ENCODE measurements around the gene RELT.

Gene RELT, protein sequence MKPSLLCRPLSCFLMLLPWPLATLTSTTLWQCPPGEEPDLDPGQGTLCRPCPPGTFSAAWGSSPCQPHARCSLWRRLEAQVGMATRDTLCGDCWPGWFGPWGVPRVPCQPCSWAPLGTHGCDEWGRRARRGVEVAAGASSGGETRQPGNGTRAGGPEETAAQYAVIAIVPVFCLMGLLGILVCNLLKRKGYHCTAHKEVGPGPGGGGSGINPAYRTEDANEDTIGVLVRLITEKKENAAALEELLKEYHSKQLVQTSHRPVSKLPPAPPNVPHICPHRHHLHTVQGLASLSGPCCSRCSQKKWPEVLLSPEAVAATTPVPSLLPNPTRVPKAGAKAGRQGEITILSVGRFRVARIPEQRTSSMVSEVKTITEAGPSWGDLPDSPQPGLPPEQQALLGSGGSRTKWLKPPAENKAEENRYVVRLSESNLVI

DNA sequence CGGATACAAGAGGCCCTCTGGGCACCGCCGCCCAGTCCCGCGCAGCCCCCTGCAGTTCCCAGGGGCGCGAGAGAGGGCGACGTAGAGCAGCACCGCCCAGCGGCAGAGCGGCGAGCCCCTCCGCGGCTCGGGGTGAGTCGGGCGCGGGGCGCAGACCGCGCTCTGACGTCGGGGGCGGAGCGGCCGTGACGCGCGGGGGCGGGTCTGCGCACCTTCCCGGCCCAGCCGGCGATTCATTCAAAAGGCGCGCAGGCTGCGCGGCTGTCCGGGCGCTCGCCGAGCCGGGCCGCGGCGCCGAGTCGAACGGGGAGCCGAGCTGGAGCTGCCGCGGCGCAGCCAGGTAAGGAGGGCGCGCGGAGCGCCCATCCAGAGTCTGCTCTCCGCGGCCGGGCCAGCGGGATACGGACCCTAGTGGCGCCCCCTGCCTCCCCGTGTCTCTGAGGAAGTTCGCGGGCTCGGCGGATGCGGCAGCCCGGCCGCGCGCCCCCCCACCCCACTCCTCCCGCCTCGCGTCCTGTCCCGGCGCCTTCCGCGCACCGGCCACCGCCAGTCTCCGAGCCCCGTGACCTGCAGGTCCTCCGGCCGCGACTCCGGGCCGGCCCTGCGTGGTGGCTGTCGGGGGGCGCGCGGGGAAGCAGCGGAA is at the start of gene RELT:
Gene RELT, plus strand, starts transcription at position 240 of the 643 bp plus-strand sequence. CDS start 12,738 bp downstream, outside the sequence.
- peak; percentile 87 to 95 (median 89) for DNase-seq (ENCODE audit: low read depth in 2 of 3, low spot score in 1 of 3)

DNA sequence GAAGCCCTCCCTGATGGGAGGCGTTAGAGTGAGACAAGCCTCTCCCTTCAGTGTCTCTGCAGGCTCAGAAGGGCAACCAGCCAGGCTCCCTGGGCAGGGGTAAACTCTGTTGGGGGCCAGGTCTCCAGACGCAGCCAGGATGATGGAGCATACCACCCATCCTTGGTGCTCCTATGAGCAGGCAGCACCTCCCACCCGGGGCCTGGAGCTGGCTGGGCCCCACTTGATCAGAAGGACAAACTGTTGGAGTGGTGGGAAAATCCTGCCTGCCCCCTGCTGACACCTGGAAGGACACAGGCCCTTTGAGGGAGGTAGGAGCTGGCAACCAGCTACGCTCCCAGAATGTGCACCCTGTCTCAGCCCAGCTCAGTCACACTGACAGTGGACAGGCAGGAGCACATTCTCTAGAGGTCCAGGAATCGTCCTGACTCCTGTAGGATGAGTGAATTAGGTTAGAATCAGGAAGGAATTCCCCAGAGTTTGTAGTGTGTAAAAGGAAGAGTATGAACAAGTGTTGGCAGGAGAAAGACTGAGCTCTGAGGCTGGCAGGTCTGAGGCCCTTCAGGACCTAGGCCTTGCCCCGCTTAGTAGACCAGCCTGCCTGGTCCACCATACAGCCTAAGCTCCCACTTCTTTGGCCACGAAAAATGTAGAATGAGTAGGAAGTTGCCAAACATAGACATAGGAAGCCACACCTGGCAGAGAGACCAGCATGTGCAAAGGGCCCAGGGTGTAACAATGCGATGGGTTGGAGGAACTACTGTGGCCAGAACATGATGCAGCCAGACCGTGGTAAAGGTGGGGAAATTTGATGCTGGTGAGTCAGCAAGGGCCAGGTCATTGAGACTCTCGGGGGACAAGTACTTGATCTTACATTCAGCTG is 49.0 kb upstream of the RELT start:
- no peak for DNase-seq (ENCODE audit: low read depth in 2 of 3, low spot score in 1 of 3)

DNA sequence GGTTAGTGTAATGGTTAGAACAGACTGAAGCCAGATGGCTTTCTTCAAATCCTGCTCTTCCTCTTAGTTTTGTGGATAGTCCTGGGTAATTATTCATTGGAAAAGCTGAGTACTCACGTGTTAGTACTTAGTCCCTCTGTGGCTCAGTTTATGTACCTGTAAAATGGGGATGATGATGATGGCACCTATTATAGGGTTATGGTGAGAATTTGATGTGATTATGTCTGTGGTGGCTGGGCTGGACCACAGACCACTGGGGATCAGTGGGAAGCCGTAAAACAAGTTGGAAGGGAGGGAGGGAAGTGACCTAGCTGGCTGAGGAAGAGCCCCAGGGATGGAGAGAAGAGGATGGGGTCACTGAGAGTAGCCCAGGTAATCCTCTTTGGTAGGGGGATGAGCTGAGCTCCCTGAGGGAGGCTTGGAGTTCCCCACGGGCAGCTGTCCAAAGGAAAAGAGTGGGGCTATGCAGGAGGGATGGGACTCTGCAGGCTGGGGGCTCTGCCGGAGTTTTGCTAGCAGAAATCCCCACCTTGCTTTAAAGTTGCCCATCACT is 48.3 kb upstream of the RELT start:
- DNase-seq (ENCODE audit: low read depth in 2 of 3, low spot score in 1 of 3) = no peak

DNA sequence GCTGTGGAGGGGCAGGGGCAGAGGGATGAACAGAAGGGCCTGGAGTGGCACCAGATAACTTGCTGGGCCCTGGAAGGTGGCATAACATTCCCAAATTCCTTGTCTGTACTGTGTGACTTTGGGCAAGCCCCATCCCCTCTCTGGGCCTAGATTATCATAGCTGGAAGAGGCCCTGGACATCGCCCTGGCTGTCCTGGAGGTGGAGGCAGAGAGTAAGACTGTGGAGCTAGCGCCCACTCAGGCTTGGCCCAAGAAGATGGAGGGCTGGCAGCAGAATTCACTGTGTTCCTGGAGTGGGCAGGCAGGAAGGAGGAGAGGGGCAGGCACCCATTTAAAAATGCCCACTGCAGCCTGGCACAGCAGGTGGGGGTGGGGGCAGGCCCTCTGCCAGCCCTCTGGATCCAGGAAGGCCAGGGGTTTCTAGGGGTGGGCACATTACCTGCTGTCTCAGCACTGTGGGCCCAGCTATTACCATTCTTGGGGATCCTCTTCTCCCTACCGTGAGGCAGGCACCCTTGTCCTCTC is 45.6 kb upstream of the RELT start:
- no peak for DNase-seq (ENCODE audit: low read depth in 2 of 3, low spot score in 1 of 3)

DNA sequence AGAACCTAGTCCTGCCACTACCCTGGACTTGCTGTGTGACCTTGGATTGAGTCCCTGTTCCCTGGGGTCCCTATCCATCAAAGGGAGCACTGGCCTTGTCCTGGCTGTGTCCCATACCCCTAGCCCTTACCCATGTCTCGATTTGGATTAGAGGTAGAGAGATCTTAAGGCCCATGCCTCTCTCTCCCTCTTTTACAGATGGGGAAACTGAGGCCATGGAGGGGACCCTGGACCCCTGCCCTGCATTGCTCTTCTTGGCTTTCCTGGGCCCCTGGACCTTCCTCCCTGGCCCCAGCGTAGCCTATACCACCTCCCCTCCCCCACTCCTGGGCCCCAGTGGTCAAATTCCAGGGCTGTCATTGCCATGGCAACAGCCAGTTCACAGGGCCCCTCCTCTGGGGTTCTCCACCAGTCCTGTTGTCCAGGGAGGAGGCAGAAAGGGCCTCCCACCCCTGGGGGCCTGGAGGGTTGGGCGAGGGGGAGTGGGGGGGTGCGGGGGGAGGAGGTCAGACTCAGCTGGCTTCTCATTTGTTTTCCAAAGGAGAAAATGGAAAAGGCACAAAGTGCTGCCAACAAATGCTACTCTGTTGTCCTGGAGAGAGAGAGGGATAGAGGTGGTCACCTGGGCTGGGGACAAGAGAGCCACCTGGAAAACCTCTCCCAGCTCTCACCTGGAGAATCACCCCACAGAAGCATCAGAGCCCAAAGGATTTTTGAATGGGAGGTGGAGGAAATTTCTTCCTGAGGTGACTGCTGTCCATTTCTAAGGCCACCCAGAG is 44.9 kb upstream of the RELT start:
- DNase-seq (ENCODE audit: low read depth in 2 of 3, low spot score in 1 of 3) = no peak

DNA sequence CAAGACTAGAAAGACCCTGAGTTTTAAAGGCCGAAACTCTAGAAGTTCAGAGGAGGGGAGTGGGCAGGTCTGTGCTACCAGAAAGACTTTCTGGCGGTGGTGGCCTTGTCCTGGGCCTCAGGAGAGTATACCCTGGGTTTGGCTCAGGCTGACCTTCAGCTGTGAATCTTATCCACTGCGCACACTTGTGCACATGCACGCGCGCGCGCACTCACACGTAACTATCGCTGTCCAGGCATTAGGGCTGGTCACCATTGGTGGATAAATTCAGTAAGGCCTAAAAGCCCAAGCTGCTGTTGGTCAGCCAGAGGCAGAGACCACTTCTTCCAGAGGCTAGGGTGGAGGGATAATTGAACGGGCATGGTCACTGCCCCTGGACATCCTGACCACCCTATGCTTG is 43.0 kb upstream of the RELT start:
- no peak for DNase-seq (ENCODE audit: low read depth in 2 of 3, low spot score in 1 of 3)

DNA sequence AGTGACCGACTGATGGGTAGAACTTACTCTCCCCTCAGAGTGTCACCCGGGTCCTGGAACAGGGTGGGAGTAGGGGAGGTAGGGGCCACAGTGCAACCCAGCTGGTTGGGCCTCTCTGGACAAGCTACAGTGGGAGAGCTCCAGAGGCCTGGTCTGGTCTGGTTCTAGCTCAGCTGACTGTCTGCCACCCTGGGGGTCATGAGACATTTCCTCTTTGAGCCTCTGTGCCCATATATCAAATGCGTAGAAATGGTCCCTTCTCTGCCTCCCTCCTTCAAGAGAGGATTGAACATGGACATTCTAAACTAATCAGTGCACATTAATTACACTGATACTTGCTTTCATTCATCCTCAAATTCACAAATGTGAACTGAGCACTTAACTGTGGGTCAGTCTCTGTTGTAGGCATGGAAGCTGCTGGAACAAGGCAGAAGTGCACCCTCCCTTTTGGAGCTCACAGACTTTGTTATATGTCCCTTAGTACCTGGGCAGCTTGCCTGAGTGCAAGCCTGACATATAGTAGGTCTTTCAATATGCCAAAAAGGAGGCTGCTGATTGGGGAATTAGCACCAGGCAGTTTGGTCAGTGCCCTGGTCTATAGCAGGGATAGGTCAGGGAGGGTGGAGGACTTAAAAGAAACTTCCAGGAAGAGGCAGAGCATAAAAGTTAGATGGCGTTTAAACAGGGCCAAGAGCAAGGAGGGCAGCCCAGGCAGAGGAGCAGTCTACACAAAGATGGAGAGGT is 42.4 kb upstream of the RELT start:
- no peak for DNase-seq (ENCODE audit: low read depth in 2 of 3, low spot score in 1 of 3)

DNA sequence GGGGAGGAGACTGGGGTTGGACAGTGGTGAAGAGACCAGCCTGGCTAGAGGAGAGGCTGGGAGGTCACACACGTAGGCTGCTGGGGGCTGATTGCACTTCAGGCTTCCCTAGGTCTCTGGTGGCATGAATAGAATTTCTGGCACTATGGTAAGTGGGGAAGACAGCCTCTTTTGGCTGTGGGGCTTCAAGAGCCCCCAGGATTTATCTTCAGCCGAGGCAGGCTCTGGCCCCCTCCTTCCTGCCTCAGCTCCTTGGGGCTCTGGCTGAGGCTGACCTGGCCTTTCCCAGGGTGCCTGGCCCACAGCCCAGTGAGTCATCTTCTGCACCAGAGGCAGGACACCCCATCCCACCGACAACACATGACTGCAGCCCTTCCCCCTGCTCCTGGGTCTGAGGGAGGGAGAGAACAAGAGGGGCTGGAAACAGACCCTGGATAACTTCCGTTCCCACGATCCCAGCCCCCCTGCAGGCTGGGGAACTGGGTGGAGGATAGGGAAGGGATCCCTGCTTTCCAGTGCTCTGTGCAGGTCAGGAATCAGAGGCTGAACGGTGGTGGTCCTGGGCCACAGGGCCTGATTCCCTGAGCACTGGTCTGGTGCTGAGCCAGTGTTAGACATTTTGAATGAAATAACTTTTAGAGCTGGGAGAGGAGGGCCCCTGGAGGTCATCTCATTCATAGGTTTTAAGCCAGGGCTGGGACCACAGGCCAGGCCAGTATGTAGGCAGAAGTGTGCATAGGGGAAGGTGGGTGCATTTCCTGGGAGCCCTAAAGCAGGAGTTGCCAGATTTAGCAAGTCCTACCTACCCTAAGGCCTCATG is 41.6 kb upstream of the RELT start:
- no peak for DNase-seq (ENCODE audit: low read depth in 2 of 3, low spot score in 1 of 3)

DNA sequence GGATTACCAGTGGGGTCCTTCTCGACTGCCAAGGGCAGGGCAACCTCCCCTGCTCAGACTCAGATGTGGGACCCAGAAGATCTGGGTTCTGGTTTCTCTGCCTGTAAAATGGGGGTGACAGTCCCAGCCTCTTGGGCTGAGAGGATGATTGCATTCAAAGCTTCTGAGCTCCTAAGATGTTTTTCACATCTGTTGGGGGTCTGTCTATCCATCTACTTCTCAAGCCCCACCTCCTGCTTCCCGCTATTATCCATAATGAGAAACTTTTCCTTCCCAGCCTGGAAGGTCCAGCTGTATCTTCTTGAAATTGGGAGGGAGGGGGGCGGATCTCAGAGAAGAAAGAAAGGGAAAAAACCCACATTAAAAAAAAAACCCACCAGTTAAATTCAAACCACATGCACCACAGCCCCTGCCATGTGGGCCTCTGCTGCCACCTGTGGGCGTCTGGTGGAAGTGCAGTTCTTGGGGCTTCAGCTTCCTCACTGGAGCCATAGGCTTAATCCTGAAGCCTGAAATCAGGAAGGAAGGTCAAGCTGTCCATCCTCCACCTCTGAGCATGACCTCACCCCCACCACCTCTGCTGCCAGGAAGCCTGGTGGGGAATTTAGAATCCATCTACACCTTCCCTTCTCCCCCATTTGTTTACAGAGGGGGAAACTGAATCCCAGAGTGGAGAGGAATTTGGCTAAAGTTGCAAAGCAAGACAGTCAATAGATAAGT is 40.8 kb upstream of the RELT start:
- DNase-seq (ENCODE audit: low read depth in 2 of 3, low spot score in 1 of 3) = peak; percentile 64 to 79 (median 66)

DNA sequence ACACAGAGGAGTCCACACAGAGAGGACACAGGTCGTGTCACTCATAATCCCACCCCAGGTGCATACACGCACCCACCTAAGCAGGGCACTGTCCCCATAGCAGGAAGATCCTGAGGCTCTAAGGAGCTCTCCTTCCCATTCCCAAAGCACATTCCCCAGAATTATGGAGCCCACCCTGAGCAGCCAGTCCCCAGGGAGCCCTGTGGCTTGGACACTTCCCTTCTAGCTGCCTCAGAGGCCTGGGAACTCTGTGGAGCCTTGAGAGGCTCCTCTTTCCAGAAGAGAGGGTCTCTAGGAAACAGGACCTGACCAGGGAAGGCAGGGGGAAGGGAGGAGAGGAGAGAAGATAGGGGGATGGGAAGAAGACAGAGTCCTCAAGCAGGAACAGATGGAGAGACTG is 38.4 kb upstream of the RELT start:
- no peak for DNase-seq (ENCODE audit: low read depth in 2 of 3, low spot score in 1 of 3)

DNA sequence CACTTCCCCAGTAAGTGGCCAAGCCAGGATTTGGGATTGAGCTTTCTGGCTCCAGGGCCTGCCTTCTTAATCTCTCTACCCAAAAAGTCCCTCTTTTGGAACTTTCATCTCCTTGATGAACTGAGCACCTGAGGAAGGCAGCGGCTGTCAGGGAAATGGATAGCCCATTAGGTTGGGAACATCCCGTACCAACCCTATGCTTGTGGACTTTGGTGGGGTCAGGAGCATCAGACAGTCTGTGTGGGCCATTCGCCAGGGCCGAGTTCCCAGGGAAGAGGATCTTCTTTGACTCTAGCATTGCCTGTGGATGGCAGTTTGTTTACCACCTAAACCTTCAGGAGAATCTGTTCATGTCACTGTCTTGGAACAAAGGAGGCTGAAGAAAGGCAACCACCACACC is 37.9 kb upstream of the RELT start:
- no peak for DNase-seq (ENCODE audit: low read depth in 2 of 3, low spot score in 1 of 3)

DNA sequence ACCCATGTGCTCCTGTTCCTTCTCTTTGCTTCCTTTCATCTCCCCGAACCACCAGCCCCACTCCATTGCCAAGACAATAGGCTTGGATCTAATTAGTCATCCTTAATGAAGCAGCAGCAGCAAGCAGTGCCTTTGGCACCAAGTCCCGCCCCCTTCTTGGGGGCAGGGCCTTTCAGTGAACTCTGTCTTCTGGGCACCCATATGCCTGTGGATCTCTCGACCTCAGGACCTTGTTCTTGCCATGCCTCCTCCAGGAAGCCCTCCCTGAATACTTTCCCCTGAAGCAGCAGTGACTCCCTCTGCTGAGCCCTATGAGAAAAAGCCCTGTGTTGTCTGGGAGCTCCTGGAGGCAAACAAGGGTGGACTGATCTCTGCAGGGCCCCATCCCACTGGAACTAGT is 36.0 kb upstream of the RELT start:
- DNase-seq (ENCODE audit: low read depth in 2 of 3, low spot score in 1 of 3) = no peak

DNA sequence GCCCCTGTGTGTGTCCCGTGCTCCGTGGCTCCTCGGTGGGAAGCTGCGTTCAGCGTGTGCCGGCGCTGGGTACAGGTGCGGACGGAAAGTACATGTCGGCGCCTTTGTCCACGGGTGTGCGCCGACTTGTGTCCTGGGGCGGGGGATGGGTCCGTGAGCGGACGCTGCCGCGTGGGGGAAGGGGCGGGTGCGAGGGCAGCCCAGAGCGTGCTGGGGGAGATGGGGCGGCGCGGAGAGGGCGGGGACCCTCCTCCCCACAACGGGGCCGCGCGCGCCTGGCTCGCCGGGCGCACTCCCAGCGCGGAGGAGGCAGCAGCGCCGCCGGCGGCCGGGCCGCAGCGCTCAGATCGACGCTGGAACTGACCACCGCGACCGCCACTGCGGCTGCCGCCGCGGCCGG is 33.6 kb upstream of the RELT start:
- DNase-seq (ENCODE audit: low read depth in 2 of 3, low spot score in 1 of 3) = no peak

DNA sequence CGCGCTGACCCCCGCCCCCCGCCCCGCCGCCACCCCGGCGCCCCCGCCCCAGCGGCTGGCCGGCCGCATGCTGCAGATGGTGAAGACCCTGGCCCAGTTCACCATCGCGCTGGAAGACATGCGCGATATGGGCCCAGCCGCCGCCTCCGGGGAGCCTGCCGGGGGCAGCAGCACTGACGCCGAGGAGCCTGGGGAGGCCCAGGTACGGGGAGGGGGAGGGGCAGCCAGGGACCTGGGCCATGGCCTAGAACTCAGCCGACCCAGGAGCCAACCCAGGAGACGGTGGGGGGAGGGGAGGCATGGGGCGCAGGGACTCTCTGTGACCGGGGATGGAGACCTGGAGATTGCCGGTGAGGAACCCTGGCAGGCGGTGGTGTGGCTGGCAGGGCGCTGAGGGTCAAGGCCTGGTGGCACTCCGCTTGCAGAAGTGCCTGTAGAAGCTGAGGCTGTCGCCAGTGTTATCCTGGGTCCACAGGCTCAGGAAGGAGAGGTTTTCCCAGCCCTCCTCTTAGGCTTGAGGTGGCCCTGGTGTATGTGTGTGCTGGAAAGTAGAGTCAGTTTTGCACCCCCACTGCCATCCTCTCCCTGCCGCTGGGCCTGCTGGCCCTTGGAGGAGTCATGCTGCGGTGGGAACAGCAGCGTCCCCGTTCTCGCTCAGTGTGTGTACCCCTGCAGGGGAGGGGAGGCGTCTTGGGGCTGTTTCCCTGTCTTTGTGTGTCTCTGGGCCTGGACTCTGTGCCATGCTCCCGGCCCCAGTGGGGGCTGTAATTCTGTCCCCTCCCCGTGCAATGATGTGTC is 32.9 kb upstream of the RELT start:
- no peak for DNase-seq (ENCODE audit: low read depth in 2 of 3, low spot score in 1 of 3)

DNA sequence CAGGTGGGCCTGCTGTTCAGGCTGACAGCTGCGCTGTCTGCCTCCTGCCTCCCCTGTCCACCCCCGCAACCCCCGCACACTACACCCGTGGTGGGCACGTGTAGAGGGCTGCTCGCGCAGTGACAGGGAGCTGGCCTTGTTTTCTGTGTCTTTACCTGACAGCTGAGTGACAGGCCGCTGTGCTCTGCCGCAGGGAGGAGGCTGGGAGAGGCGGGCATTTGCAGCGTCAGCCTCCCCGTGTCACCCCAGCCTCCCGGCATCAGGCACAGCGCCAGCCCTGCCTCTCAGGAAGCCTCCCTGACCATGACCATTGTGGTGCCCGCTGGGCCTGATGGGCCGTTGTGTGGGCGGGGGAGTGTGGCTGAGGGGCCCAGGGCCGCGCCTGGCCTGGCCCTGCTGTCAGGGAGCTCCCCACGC is 32.0 kb upstream of the RELT start:
- DNase-seq (ENCODE audit: low read depth in 2 of 3, low spot score in 1 of 3) = no peak

DNA sequence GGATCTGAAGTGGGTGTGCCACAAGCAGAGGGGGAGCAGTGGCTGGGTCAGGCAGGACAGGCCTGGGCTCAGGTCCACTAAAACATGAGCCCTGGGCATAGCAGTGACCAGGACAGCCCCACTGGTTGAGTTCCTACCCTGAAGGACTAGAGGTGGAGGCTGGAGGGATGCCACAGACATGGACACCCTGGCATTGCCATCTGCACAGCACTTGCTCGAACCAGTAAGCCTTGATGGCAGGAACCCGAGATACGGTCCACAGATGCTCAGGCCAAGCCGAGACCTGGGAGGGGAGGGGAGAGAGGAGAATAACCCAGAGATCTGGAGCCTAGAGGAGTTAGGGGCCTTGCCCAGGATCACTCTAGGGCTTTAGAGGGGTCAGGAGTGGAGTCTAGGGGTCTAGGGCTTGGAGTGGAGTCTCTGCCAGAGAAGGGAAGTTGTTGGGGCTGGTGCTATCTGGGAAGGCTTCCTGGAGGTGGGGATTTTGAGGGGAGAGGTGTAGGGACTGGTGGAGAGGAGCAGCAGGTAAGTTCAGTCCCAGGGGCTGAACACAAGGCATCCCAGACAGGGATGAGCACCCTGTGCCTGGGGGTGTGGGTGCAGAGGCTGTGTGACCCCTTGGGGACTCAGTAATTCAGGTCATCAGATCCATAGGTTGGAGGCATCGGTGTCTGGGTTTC is 30.6 kb upstream of the RELT start:
- DNase-seq (ENCODE audit: low read depth in 2 of 3, low spot score in 1 of 3) = no peak

Data from stimulated activated CD4-positive, alpha-beta T cell treated with anti-CD3 and anti-CD28 coated beads, Interleukin-12 subunit alpha, Interleukin-12 subunit beta, amount 100 ng/mL, for 48 hours (primary cell).